H54 (cell line): ENCODE results near the gene CMTM8.

Experiments used
- DNase-seq: peaks from one replicate; pipeline ENCODE4 v3.0.0; 2011; ENCODE audit warnings: low spot score, mixed read lengths; ENCODE audit not compliant: insufficient read length
- FAIRE-seq: peaks from 3 replicates; lab custom pipeline; 2011; peaks lifted over from hg19 to GRCh38; lab: Jason Lieb, UNC
- POLR2A ChIP-seq: IDR thresholded peaks from 2 replicates; pipeline ENCODE4 v1.6.1; 2011; ENCODE audit warnings: low read depth, mild to moderate bottlenecking, low read length

The CMTM8 gene

DNA sequence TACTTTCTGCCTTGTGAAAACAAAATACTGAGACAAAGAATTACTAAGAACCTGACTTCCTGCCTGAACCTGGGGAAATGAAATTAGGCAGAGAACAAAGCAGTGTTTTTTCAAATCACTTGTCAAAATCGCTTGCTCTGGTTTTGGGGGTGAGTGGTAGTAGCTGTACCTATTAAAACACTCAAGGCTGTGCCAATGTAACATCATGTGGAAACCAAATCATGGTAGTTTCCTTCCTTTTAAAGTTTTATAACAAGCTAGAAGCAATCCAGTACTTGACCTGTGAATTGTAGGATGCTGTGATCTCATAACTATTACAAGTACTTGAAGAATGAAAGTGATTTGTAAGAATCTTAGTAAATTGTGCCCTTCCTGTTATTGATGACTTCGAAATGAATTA is 6.7 kb downstream of the CMTM8 start:
- DNase-seq, result no peak
- no peak for FAIRE-seq
- no peak for TF ChIP-seq POLR2A

DNA sequence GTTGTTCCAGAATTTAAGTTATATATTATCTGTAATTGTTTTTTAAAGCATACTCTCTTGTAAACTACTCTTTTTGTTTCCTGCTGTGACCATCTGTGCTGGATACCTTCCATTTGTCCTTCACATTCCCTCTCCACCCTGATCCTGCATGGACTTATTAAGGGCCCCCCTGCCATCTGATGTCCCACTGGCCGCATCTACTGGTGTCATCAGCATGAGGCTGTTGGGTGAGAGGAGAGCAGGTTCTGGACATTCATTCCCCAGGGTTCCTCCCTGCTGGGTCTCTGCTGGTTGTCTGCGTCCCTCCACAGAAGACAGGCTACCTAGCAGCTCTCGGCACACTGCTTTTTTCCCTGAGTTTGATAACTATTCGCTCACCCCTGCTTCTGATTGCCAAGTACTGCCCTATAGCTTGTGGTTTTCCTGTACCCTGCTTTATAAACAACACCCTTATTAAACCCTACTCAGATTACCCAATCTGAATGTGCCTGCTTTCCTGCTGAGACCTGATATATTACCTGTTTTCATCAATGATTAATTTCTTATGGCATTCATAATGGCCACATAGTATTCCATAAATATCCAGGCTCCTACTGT is 7.7 kb downstream of the CMTM8 start:
- DNase-seq (no peak), FAIRE-seq (no peak)
- TF ChIP-seq POLR2A, result no peak

DNA sequence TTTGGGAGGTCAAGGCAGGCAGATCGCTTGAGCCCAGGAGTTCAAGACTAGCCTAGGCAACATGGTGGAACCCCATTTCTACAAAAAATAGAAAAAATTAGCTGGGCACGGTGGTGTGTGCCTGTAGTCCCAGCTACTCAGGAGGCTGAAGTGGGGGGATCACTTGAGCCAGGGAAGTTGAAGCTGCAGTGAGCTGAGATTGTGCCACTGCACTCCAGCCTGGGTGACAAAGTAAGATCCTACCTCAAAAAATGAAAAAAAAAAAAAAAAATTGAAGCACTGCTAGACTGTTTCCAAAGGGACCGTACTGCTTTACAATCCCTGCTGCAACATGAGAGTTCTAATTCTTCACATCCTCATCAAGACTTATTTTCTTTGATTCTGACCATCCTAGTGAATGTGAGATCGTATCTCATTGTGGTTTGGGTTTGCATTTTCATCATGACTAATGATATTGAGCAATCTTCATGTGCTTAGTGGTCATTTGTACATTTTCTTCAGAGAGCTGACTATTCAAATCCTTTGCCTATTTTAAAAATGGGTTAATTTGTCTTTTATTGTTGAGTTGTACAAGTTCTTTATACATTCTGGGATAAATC is 10.8 kb downstream of the CMTM8 start:
- DNase-seq, result peak; percentile 33
- TF ChIP-seq POLR2A, result no peak
- FAIRE-seq, result peak; percentile 98

- no peak for FAIRE-seq
- no peak for DNase-seq
- no peak for TF ChIP-seq POLR2A
Observed at GRCh38 chr3:32254268-32254667, 15.8 kb downstream of the CMTM8 start.

DNA sequence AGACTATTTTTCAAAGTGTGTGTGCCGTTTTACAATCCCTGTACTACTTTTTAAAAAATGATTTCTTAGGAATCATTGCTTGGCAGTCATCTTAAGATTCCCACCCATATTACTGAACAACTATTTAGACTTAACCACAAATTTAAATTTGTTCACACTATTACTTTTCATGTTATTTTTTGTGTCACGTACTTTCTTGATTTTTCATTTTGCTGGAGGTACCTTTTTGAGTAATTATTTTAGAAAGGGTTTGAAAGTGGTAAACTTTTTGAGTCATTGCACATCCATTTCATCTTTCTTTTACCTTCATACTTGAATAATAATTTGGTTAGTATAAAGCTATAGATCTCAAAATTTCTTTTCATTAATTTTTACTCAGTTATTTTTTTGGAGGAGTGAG is 16.9 kb downstream of the CMTM8 start:
- DNase-seq, result no peak
- no peak for TF ChIP-seq POLR2A
- no peak for FAIRE-seq

- DNase-seq, result no peak
- FAIRE-seq, result no peak
- no peak for TF ChIP-seq POLR2A
Observed at GRCh38 chr3:32256206-32256605, 17.7 kb downstream of the CMTM8 start.

DNA sequence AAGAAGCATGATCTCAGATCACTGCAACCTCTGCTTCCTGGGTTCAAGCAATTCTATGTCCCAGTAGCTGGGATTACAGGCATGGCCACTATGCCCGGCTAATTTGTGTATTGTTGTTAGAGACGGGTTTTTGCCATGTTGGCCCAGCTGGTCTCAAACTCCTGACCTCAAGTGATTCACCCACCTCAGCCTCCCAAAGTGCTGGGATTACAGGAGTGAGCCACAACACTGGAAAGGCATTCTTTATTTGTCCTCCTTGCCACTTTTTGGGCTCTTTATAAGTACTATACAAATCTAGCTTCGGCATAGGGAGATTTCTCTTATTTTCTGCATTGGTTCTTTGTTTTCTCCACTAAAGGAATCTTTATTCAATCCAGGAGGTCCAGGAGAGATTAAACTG is 18.6 kb downstream of the CMTM8 start:
- TF ChIP-seq POLR2A, result no peak
- FAIRE-seq (no peak), DNase-seq (no peak)

GRCh38 chr3:32257641-32258438 is 19.4 kb downstream of the CMTM8 start:
- TF ChIP-seq POLR2A, result no peak
- DNase-seq (no peak), FAIRE-seq (no peak)

DNA sequence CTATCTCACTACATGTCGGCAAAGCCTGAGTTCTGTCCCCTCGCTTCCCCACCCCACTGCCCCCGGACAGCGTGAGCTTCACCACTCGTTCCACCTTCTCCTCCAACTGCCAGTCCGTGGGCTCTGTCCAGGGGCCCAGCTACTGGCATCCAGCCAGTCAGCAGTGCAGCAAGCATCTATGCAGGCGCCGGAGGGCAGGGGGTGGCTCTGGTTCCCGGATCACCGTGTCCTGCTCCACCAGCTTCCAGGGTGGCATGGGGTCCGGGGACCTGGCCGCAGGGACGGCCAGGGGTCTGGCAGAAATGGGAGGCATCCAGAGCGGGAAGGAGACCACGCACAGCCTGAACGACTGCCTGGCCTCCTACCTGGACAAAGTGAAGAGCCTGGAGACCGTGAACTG is 20.4 kb downstream of the CMTM8 start:
- TF ChIP-seq POLR2A, result no peak
- FAIRE-seq, result no peak
- no peak for DNase-seq

DNA sequence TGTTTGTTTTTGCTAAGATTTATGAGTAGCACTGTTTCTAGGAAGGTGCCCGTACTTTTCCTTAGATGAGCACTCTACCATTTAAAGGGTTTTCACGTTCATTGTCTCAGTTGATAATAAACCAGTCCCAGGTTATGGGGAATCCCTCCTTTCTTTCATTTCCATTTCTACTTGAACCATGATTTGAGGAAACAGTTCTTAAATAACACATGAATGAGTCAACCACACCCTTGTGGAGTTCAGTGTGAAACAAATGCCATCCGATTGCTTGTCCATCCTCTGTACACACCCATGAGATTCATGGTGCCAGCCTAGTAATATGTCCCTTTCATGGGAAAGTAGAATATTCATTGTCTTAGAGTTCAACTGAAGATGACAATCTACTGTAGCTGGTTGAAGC is 23.1 kb downstream of the CMTM8 start:
- no peak for DNase-seq
- TF ChIP-seq POLR2A, result no peak
- no peak for FAIRE-seq

DNA sequence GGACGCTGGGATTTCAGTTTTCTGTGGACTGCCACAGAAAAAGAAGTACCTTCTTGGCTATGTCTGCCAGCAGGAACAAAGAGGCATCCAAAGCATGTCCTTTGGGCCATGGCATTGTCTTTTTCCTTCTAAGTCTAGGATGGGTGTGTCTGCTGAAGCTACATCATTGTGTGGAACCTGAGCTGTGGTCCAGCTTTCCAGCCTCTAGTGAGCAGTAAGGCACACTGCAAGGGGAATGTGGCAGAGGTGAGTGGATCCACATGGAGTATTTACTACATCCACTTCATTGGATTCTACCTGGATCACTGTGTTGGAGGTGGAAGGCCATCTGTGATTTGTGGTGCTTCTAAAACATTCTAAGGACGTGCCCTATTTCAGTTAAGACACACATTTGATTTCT is 23.7 kb downstream of the CMTM8 start:
- TF ChIP-seq POLR2A, result no peak
- no peak for DNase-seq
- no peak for FAIRE-seq

- DNase-seq (no peak), FAIRE-seq (no peak)
- TF ChIP-seq POLR2A, result no peak
Observed at GRCh38 chr3:32274306-32274705, 35.8 kb downstream of the CMTM8 start.

DNA sequence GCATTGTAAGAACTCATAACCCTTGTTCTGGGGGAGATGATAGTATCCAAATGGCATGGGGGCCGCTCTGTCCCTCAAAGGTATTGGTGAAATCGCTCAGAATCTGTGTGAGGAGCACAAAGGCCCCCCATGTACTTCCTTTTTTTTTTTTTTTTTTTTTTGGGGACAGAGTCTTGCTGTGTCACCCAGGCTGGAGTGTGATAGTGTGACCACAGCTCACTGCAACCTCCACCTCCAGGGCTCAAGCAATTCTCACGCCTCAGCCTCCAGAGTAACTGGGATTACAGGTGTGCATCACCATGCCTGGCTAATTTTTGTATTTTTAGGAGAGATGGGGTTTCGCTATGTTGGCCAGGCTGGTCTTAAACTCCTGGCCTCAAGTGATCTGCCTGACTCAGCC is 37.0 kb downstream of the CMTM8 start:
- TF ChIP-seq POLR2A, result no peak
- FAIRE-seq (no peak), DNase-seq (no peak)

GRCh38 chr3:32276279-32276841 is 37.9 kb downstream of the CMTM8 start:
- FAIRE-seq (no peak), DNase-seq (no peak)
- no peak for TF ChIP-seq POLR2A
